ENCODE data around the gene LYAR.
A peak's percentile ranks its signal among the peaks of the same experiment; 100 is the strongest.

- TF ChIP-seq CTCF (conservative IDR thresholded peaks at IDR 0.05; ENCODE audit: low read length) (0 out of 2 replicates have a peak, but pooled peaks have one; percentile 15), EZH2phosphoT487 (IDR thresholded peaks at IDR 0.05; ENCODE audit: borderline replicate concordance) (no peak)
Observed at GRCh38 chr4:4311193-4311592, 21.2 kb upstream of the LYAR start.
